ENCODE results near the gene RBFOX1.

The RBFOX1 gene

DNA sequence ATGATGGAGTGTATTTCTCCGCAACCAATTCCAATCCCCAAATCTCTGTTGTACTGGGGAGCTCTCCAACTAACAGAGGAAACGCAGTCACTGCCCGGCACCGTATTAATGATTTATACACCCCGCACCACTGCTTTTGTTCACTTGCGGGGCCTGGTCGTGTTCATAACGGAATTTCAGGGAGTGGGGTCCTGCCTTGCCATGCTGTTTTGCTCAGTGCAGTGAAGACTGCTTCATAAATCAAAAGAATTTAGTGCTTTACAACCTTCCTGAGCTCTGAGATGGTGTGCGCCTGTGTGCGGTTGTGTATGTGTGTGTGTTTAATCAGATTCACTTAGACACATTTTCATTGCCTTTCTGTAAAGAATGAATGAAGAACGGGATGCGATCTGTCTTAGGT lies 18.5 kb upstream of the RBFOX1 start:
- no peaks in the 10 kb centered on the region for H3K9me3 ChIP-seq (ENCODE audit: control insufficient read depth in 2 of 2, low read length in 2 of 2)
- peaks cover 0 to 7% of the 10 kb centered on the region in 2 donors for H3K27me3 ChIP-seq (ENCODE audit: control insufficient read depth in 1 of 2, insufficient read depth in 2 of 2, low read length in 2 of 2)

DNA sequence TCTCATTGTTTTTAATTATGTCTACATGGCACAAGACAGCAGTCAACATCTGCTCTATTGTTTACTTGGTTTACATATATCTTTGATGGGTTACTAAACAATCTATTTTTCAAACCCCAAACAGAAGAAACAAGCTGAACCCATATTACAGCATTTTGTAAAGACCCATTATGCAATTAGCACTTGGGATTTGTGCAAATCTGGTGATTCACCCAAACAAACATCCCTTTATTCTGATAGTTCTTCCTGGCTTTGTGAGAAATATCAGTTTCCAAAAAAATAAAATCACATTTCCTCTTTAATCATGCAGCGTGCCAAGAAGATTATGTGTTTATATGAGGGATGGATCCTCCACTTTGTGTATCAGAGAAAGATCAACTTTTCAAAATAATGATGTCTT lies 16.8 kb upstream of the RBFOX1 start:
- H3K27ac ChIP-seq (ENCODE audit: low read length), result no peak overlapping the region
- H3K4me3 ChIP-seq (ENCODE audit: low read length in 2 of 2), result no peak overlapping the region

More for the DNA sequence above, 18.5 kb upstream of the RBFOX1 start:
- no peaks in the 10 kb centered on the region for H3K36me3 ChIP-seq (ENCODE audit: control insufficient read depth in 2 of 2, insufficient read depth in 2 of 2, low read length in 2 of 2)
- no peaks in the 10 kb centered on the region for H3K4me1 ChIP-seq (ENCODE audit: control insufficient read depth, insufficient read depth, low read length)
- H3K9ac ChIP-seq (ENCODE audit: low read length in 2 of 2), result no peak overlapping the region
- H3K27ac ChIP-seq (ENCODE audit: low read length), result no peak overlapping the region
- H3K4me3 ChIP-seq (ENCODE audit: low read length in 2 of 2), result no peak overlapping the region

DNA sequence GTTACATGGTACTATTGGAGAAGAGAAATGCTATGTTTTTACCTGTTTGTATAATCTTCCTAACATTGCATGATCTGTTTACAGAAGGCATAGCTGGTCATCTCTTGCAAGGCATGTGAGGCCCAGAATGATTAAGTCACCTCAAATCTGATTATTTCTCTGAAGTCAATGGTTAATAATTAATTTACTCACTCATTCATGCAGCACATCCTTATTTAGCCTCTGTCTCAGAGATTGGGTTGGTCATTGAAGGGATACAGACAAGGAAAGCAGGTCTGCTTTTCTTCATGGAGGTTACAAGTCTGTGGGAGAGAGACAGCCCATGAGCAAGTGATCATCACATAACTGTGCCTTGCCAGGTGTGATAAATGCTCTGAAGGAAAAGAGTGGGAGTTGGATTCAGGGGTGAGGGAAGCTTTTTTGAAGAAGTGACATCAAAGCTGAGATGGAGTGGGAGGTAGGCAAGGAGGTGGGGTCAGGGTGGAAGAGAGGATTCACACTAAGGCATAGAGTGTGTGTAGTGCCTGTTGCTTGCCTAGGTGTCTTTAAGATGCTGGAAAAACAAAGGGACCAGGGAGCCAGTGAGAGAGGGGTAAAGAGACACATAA lies 16.3 kb upstream of the RBFOX1 start:
- Histone ChIP-seq H3K9ac (ENCODE audit: low read length in 2 of 2) (no peak overlapping the region), H3K4me1 (ENCODE audit: control insufficient read depth, insufficient read depth, low read length) (no peaks in the 10 kb centered on the region), H3K27me3 (ENCODE audit: control insufficient read depth in 1 of 2, insufficient read depth in 2 of 2, low read length in 2 of 2) (peaks cover 0 to 4% of the 10 kb centered on the region in 2 donors), H3K9me3 (ENCODE audit: control insufficient read depth in 2 of 2, low read length in 2 of 2) (no peaks in the 10 kb centered on the region), H3K36me3 (ENCODE audit: control insufficient read depth in 2 of 2, insufficient read depth in 2 of 2, low read length in 2 of 2) (no peaks in the 10 kb centered on the region), H3K4me3 (ENCODE audit: low read length in 2 of 2) (no peak overlapping the region), H3K27ac (ENCODE audit: low read length) (no peak overlapping the region)

More for the DNA sequence above, 16.8 kb upstream of the RBFOX1 start:
- H3K36me3 ChIP-seq (ENCODE audit: control insufficient read depth in 2 of 2, insufficient read depth in 2 of 2, low read length in 2 of 2), result no peaks in the 10 kb centered on the region
- no peaks in the 10 kb centered on the region for H3K4me1 ChIP-seq (ENCODE audit: control insufficient read depth, insufficient read depth, low read length)
- no peaks in the 10 kb centered on the region for H3K9me3 ChIP-seq (ENCODE audit: control insufficient read depth in 2 of 2, low read length in 2 of 2)
- peaks cover 0 to 6% of the 10 kb centered on the region in 2 donors for H3K27me3 ChIP-seq (ENCODE audit: control insufficient read depth in 1 of 2, insufficient read depth in 2 of 2, low read length in 2 of 2)
- H3K9ac ChIP-seq (ENCODE audit: low read length in 2 of 2), result no peak overlapping the region

DNA sequence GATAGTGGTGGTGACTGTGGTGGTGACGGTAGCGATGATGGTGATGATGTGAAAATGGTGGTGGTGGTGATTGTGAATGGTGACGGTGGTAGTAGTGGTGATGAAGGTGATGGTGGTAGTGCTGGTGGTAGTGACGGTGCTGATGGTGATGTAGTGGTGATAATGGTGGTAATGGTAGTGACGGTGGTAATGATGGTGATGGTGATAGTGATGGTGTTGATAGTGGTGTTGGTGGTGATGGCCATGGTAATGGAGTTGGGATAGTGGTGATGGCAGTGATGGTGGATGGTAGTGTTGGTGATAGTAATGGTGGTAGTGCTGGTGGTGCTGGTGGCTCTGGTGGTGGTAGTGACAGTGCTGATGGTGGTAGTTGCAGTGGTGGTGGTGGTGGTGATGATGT lies 14.7 kb upstream of the RBFOX1 start:
- H3K9me3 ChIP-seq (ENCODE audit: control insufficient read depth in 2 of 2, low read length in 2 of 2), result no peaks in the 10 kb centered on the region
- H3K27me3 ChIP-seq (ENCODE audit: control insufficient read depth in 1 of 2, insufficient read depth in 2 of 2, low read length in 2 of 2), result peaks cover 0 to 4% of the 10 kb centered on the region in 2 donors
- H3K4me1 ChIP-seq (ENCODE audit: control insufficient read depth, insufficient read depth, low read length), result no peaks in the 10 kb centered on the region
- no peak overlapping the region for H3K9ac ChIP-seq (ENCODE audit: low read length in 2 of 2)
- H3K27ac ChIP-seq (ENCODE audit: low read length), result no peak overlapping the region
- H3K4me3 ChIP-seq (ENCODE audit: low read length in 2 of 2), result no peak overlapping the region
- no peaks in the 10 kb centered on the region for H3K36me3 ChIP-seq (ENCODE audit: control insufficient read depth in 2 of 2, insufficient read depth in 2 of 2, low read length in 2 of 2)

DNA sequence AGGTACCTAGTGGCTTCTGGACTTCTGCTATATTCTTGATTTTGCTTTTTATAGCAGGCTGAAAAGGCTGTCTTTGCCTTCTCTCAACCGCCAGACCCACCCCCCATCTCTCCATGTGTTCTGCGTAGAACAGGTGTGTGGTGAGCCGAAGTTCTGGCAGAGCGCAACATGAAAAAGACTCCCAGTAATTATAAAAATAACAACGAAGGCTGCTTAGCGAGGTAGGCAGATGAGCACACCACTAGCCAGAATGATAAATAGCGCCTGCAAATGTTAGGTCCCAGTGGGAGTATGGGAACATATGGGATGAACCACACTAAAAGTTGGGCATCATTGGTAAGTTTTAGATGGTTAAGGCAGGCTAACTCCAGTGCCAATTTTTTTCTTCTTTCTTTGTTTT lies 14.0 kb upstream of the RBFOX1 start:
- no peak overlapping the region for H3K27ac ChIP-seq (ENCODE audit: low read length)
- H3K4me1 ChIP-seq (ENCODE audit: control insufficient read depth, insufficient read depth, low read length), result no peaks in the 10 kb centered on the region
- peaks cover 0 to 4% of the 10 kb centered on the region in 2 donors for H3K27me3 ChIP-seq (ENCODE audit: control insufficient read depth in 1 of 2, insufficient read depth in 2 of 2, low read length in 2 of 2)
- H3K9me3 ChIP-seq (ENCODE audit: control insufficient read depth in 2 of 2, low read length in 2 of 2), result no peaks in the 10 kb centered on the region
- H3K9ac ChIP-seq (ENCODE audit: low read length in 2 of 2), result no peak overlapping the region
- no peaks in the 10 kb centered on the region for H3K36me3 ChIP-seq (ENCODE audit: control insufficient read depth in 2 of 2, insufficient read depth in 2 of 2, low read length in 2 of 2)
- H3K4me3 ChIP-seq (ENCODE audit: low read length in 2 of 2), result no peak overlapping the region

DNA sequence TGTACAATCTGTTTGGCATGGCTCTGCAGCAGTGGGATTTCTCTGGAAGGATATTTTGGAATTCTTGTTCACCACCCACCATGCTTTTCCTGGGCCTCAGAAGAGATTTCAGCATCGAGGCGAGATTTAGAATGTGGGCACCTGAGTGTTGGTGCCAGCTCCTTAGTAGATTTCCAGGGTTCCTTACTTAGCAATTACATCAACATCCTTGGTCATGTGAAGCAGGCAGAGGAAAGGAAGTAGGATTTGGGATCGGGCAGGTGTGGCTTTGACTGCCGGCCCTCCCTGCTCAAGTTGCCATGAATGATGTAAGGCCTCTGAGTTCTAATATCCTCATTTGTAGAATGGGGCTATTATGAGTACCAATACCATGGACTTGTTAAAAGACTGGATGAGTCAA lies 13.1 kb upstream of the RBFOX1 start:
- Histone ChIP-seq H3K36me3 (ENCODE audit: control insufficient read depth in 2 of 2, insufficient read depth in 2 of 2, low read length in 2 of 2) (no peaks in the 10 kb centered on the region), H3K27ac (ENCODE audit: low read length) (no peak overlapping the region), H3K4me1 (ENCODE audit: control insufficient read depth, insufficient read depth, low read length) (no peaks in the 10 kb centered on the region), H3K9ac (ENCODE audit: low read length in 2 of 2) (no peak overlapping the region), H3K4me3 (ENCODE audit: low read length in 2 of 2) (no peak overlapping the region), H3K27me3 (ENCODE audit: control insufficient read depth in 1 of 2, insufficient read depth in 2 of 2, low read length in 2 of 2) (peaks cover 0 to under 1% of the 10 kb centered on the region in 2 donors), H3K9me3 (ENCODE audit: control insufficient read depth in 2 of 2, low read length in 2 of 2) (no peaks in the 10 kb centered on the region)

DNA sequence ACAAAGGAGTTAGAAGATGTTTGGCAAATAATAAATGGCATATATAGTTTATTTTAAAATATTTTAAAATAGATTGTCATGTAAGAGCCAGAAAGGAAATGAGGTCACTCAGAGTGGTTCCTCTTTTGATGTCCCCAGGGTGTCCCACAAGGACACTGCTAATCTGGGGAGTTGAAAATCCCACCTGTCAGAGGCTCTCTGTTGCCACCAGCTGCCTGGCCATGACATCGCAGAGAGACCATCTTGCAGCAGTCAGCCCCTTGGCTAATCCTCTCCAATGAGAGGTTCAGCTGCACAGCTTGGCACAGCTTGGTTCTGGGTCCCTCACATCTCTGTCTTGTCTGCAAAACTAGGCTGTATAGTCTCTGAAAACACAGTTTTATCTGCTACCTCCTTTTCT lies 11.0 kb upstream of the RBFOX1 start:
- Histone ChIP-seq H3K9me3 (ENCODE audit: control insufficient read depth in 2 of 2, low read length in 2 of 2) (peaks cover 0 to 3% of the 10 kb centered on the region in 2 donors), H3K36me3 (ENCODE audit: control insufficient read depth in 2 of 2, insufficient read depth in 2 of 2, low read length in 2 of 2) (no peaks in the 10 kb centered on the region), H3K27ac (ENCODE audit: low read length) (no peak overlapping the region), H3K4me1 (ENCODE audit: control insufficient read depth, insufficient read depth, low read length) (no peaks in the 10 kb centered on the region), H3K4me3 (ENCODE audit: low read length in 2 of 2) (no peak overlapping the region), H3K27me3 (ENCODE audit: control insufficient read depth in 1 of 2, insufficient read depth in 2 of 2, low read length in 2 of 2) (no peaks in the 10 kb centered on the region), H3K9ac (ENCODE audit: low read length in 2 of 2) (no peak overlapping the region)

DNA sequence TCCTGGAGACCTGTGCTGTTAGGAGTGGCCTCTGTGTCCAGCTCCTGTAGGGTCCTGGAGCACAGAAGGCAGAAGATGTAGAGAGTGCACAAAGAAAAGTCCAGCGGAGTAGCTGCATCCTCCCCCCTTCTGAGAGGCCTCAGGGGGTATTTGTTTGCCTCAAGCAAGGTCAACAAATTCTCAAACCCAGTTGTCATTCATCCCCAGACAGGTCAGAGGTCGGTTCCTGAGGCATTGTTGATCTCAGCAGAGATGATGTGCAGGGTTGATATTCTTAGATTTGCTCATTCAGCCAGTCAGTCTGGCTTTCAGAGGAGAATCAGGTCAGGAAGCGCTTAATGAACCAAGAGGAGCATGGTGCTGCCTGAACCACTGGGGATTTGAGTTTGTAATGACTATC lies 8.3 kb upstream of the RBFOX1 start:
- Histone ChIP-seq H3K27ac (ENCODE audit: low read length) (no peak overlapping the region), H3K9me3 (ENCODE audit: control insufficient read depth in 2 of 2, low read length in 2 of 2) (peaks cover 0 to 3% of the 10 kb centered on the region in 2 donors), H3K27me3 (ENCODE audit: control insufficient read depth in 1 of 2, insufficient read depth in 2 of 2, low read length in 2 of 2) (no peaks in the 10 kb centered on the region), H3K9ac (ENCODE audit: low read length in 2 of 2) (no peak overlapping the region), H3K4me3 (ENCODE audit: low read length in 2 of 2) (no peak overlapping the region), H3K4me1 (ENCODE audit: control insufficient read depth, insufficient read depth, low read length) (no peaks in the 10 kb centered on the region), H3K36me3 (ENCODE audit: control insufficient read depth in 2 of 2, insufficient read depth in 2 of 2, low read length in 2 of 2) (no peaks in the 10 kb centered on the region)

DNA sequence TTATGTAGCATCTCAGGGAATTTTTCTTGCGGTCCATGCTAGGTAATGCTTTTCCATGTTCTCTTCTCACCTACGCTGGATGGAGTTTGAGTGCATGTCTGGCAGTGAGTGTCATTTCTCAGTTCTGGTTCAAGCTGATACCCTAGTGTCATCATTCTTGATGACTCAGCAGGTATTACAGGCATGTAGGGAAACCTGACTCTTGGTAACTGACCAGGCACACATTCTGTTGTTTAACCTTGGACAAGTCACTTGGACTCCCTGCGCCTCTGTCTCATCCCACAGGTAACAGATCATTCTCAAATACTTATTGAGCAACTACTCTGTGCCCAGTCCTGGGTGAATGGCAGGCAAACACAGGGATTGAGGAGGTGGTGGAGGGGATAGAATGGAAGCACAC lies 6.8 kb upstream of the RBFOX1 start:
- no peaks in the 10 kb centered on the region for H3K36me3 ChIP-seq (ENCODE audit: control insufficient read depth in 2 of 2, insufficient read depth in 2 of 2, low read length in 2 of 2)
- no peak overlapping the region for H3K9ac ChIP-seq (ENCODE audit: low read length in 2 of 2)
- peaks cover 0 to 3% of the 10 kb centered on the region in 2 donors for H3K9me3 ChIP-seq (ENCODE audit: control insufficient read depth in 2 of 2, low read length in 2 of 2)
- H3K4me1 ChIP-seq (ENCODE audit: control insufficient read depth, insufficient read depth, low read length), result no peaks in the 10 kb centered on the region
- H3K27me3 ChIP-seq (ENCODE audit: control insufficient read depth in 1 of 2, insufficient read depth in 2 of 2, low read length in 2 of 2), result no peaks in the 10 kb centered on the region
- no peak overlapping the region for H3K27ac ChIP-seq (ENCODE audit: low read length)
- no peak overlapping the region for H3K4me3 ChIP-seq (ENCODE audit: low read length in 2 of 2)

DNA sequence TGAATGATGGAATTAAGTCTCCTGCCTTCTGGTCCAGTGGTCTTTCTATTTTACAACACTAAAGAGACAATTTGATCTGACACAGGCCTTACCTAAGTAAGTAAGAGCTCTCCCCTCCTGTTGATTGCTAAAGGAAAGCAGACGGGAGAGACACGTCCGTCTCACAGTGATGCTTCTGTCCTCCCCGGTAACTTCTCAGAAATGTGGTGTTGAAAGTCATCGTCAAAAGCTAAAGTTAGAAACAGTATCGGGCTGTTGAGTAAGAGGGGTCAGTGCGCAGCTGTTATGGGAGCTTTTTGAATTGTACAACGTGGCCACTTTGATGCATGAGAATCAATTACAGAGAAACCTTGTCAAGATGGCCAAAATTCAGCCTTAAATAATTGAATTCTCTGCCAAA lies 1.9 kb upstream of the RBFOX1 start:
- Histone ChIP-seq H3K27ac (ENCODE audit: low read length) (no peak overlapping the region), H3K4me3 (ENCODE audit: low read length in 2 of 2) (no peak overlapping the region), H3K27me3 (ENCODE audit: control insufficient read depth in 1 of 2, insufficient read depth in 2 of 2, low read length in 2 of 2) (no peaks in the 10 kb centered on the region), H3K9me3 (ENCODE audit: control insufficient read depth in 2 of 2, low read length in 2 of 2) (no peaks in the 10 kb centered on the region), H3K36me3 (ENCODE audit: control insufficient read depth in 2 of 2, insufficient read depth in 2 of 2, low read length in 2 of 2) (no peaks in the 10 kb centered on the region), H3K4me1 (ENCODE audit: control insufficient read depth, insufficient read depth, low read length) (no peaks in the 10 kb centered on the region), H3K9ac (ENCODE audit: low read length in 2 of 2) (no peak overlapping the region)

DNA sequence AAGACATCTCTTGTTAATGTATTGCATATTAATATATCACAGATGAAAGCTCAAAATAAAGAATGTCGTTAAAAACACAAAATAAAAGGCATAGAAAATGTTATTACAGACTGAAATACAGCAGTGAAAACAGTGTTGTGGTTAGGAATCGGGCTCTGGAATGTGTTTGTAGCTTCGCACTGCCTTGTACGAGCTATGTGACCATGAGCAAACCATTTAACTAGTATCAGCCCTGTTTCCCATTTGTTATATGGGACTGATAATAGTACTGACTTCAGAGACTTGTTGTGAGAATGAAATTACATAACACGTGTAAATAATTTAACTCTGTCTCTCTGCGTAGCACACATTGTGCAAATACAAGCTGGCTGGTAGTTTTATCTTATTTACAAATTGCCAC lies 648 bp upstream of the RBFOX1 start:
- Histone ChIP-seq H3K4me1 (ENCODE audit: control insufficient read depth, insufficient read depth, low read length) (no peaks in the 10 kb centered on the region), H3K27ac (ENCODE audit: low read length) (no peak overlapping the region), H3K27me3 (ENCODE audit: control insufficient read depth in 1 of 2, insufficient read depth in 2 of 2, low read length in 2 of 2) (peaks cover 0 to 3% of the 10 kb centered on the region in 2 donors), H3K36me3 (ENCODE audit: control insufficient read depth in 2 of 2, insufficient read depth in 2 of 2, low read length in 2 of 2) (no peaks in the 10 kb centered on the region), H3K9ac (ENCODE audit: low read length in 2 of 2) (no peak overlapping the region), H3K9me3 (ENCODE audit: control insufficient read depth in 2 of 2, low read length in 2 of 2) (no peaks in the 10 kb centered on the region), H3K4me3 (ENCODE audit: low read length in 2 of 2) (no peak overlapping the region)
